Panc1 (cell line): ENCODE results near the gene SPTLC2. TPM values are rescaled to one million over a fixed set of nuclear protein-coding genes. Genes with fewer than 3 reads are reported as not detected.
A peak's percentile ranks its signal among the peaks of the same experiment; 100 is the strongest.

Experiments
- ATAC-seq: fragments of 200-7000 bp; cut with Tn5 transposase; 2 replicates; pipeline ENCODE4 v1.9.1; 2020; ENCODE audit warnings: mild to moderate bottlenecking, moderate library complexity
- BruUV-seq: library from RNA; stranded (reverse); fragments of 400-500 nt; replicated peaks from 2 replicates; lab custom pipeline; 2021; lab: Mats Ljungman, UMichigan
- CTCF ChIA-PET: fragments of 300-600 bp; sonication (Branson Sonifier 250); formaldehyde crosslinking; loops from one replicate; lab custom pipeline; 2022; ENCODE audit warnings: antibody characterized with exemption; lab: Charles Lee
- POLR2A ChIA-PET: fragments of 300-600 bp; sonication (Branson Sonifier 250); formaldehyde crosslinking; loops from one replicate; lab custom pipeline; 2022; ENCODE audit warnings: antibody characterized with exemption; lab: Charles Lee
- DNase-seq: peaks from one replicate; pipeline ENCODE4 v3.0.0-alpha.2; 2010; ENCODE audit warnings: low read depth, low spot score
- H3K27ac ChIP-seq: 2 replicates; pipeline ENCODE4 v1.5.1; 2011; ENCODE audit warnings: mild to moderate bottlenecking, low read length, inconsistent platforms
- H3K27me3 ChIP-seq: fragments of 200-500 bp; sonication (Bioruptor generic); 2 replicates; pipeline ENCODE4 v1.6.0; 2014; ENCODE audit warnings: low read length, inconsistent platforms; ENCODE audit not compliant: control insufficient read depth, insufficient read depth
- H3K36me3 ChIP-seq: fragments of 200-500 bp; sonication (Bioruptor generic); 2 replicates; pipeline ENCODE4 v1.5.1; 2014; ENCODE audit warnings: inconsistent platforms, mild to moderate bottlenecking, low read length, moderate library complexity; ENCODE audit not compliant: control insufficient read depth, insufficient read depth
- H3K4me1 ChIP-seq: 2 replicates; pipeline ENCODE4 v1.5.1; 2011; ENCODE audit warnings: inconsistent platforms, mild to moderate bottlenecking, low read length, moderate library complexity; ENCODE audit not compliant: control insufficient read depth, insufficient read depth
- H3K4me3 ChIP-seq, 2 experiments: 2 replicates each; pipeline ENCODE4 v1.5.1; 2011 to 2012; ENCODE audit warnings: low read depth in 2 of 2, low read length in 2 of 2, mild to moderate bottlenecking in 2 of 2, inconsistent platforms in 1 of 2, moderate library complexity in 1 of 2
- H3K9me3 ChIP-seq: fragments of 200-500 bp; sonication (Bioruptor generic); 2 replicates; pipeline ENCODE4 v1.5.1; 2014; ENCODE audit warnings: low read depth, mild to moderate bottlenecking, inconsistent platforms, low read length, moderate library complexity; ENCODE audit not compliant: control insufficient read depth, insufficient read depth
- CTCF ChIP-seq: fragments of 450-650 bp; IDR thresholded peaks from 2 replicates; pipeline ENCODE4 v1.5.1; 2017; ENCODE audit warnings: mild to moderate bottlenecking
- POLR2AphosphoS5 ChIP-seq: IDR thresholded peaks from 2 replicates; pipeline ENCODE4 v1.6.1; 2012; ENCODE audit warnings: mild to moderate bottlenecking, low read depth, low read length, moderate library complexity
- REST ChIP-seq, 2 experiments: IDR thresholded peaks; 2 replicates each; pipeline ENCODE4 v1.6.1; 2011 to 2012; ENCODE audit warnings: low read depth in 2 of 2, control low read depth in 1 of 2, low read length in 1 of 2, mild to moderate bottlenecking in 1 of 2, moderate library complexity in 1 of 2; ENCODE audit not compliant: insufficient read depth in 1 of 2
- SIN3A ChIP-seq: IDR thresholded peaks from 2 replicates; pipeline ENCODE4 v1.6.1; 2012; ENCODE audit warnings: low read depth, mild to moderate bottlenecking, low read length, moderate library complexity, borderline replicate concordance; ENCODE audit not compliant: insufficient read depth
- TCF7L2 ChIP-seq: IDR thresholded peaks from 2 replicates; pipeline ENCODE4 v1.6.1; 2011; ENCODE audit warnings: mild to moderate bottlenecking, low read depth, low read length, inconsistent platforms
- in situ Hi-C: cut with HindIII; loops from 2 replicates; pipeline ENCODE4 v1.10.0; 2016; ENCODE audit warnings: low sequenced_read_pairs, low pct_unique_long_range_greater_than_20kb
- intact Hi-C: fragments of 100-400 bp; cut with micrococcal nuclease; formaldehyde crosslinking; loops from one replicate; pipeline ENCODE4 v1.10.0; 2022; ENCODE audit not compliant: unreplicated experiment
- total RNA-seq: library from RNA; stranded (reverse); gene quantifications from one replicate; pipeline ENCODE4 v1.2.1, GENCODE V29; 2021; ENCODE audit not compliant: unreplicated experiment

Gene SPTLC2
- total RNA-seq, 1 experiment from 2014 or later: 21.0 TPM

GRCh38 chr14:77457115-77457521 lies 159.3 kb downstream of the SPTLC2 start:
- ChIA-PET POLR2A (no interaction called here), CTCF (no interaction called here)
- Histone ChIP-seq H3K27ac (peak overlapping the region; percentile 98), H3K4me3 (peak overlapping the region; percentile 75 to 98), H3K9me3 (no peaks in the 10 kb centered on the region), H3K4me1 (peaks cover 11% of the 10 kb centered on the region), H3K36me3 (peaks cover 26% of the 10 kb centered on the region), H3K27me3 (no peaks in the 10 kb centered on the region)
- no peak for ATAC-seq
- no TSS peak for BruUV-seq
- no peak for DNase-seq
- TF ChIP-seq REST (IDR thresholded peaks at IDR 0.05; ENCODE audit: insufficient read depth in 1 of 2, low read depth in 2 of 2, low read length in 1 of 2): no peak
- no peak for TF ChIP-seq CTCF
- TF ChIP-seq SIN3A: no peak
- TF ChIP-seq TCF7L2: no peak
- no peak for TF ChIP-seq POLR2AphosphoS5
- intact Hi-C loops (no loop called here), in situ Hi-C loops (no loop called here)

Other genes starting within 250 kb of the SPTLC2 start
- 8.5 TPM for gene TMED8, start 239.5 kb downstream of the SPTLC2 start, total RNA-seq
- 1.4 TPM for gene SAMD15, start 239.3 kb downstream of the SPTLC2 start, total RNA-seq
- gene NOXRED1, start 193.1 kb downstream of the SPTLC2 start, total RNA-seq: 0.10 TPM
- gene VIPAS39, start 159.0 kb downstream of the SPTLC2 start, total RNA-seq: 12.4 TPM
- gene AHSA1, start 158.5 kb downstream of the SPTLC2 start, total RNA-seq: 142 TPM
- gene ISM2, start 117.8 kb downstream of the SPTLC2 start, total RNA-seq: 2.6 TPM
- 13.0 TPM for gene ALKBH1, start 91.4 kb upstream of the SPTLC2 start, total RNA-seq
- gene SLIRP, start 91.5 kb upstream of the SPTLC2 start, total RNA-seq: 162 TPM
- gene SNW1, start 144.5 kb upstream of the SPTLC2 start, total RNA-seq: 67.0 TPM
- 10.1 TPM for gene ADCK1, start 183.5 kb upstream of the SPTLC2 start, total RNA-seq